Muscle layer of colon (tissue), 2 donors: ENCODE results near the gene CEL.

ENCODE experiments used
- H3K27ac ChIP-seq: one replicate; pipeline ENCODE4 v1.7.0; 2013; ENCODE audit warnings: low read depth, mild to moderate bottlenecking, low read length, moderate library complexity
- H3K27me3 ChIP-seq, 2 donors: one replicate each; pipeline ENCODE4 v1.7.0; 2013; ENCODE audit warnings: low read length in 2 of 2, mild to moderate bottlenecking in 2 of 2; ENCODE audit not compliant: insufficient read depth in 2 of 2, control insufficient read depth in 1 of 2
- H3K36me3 ChIP-seq: one replicate; pipeline ENCODE4 v1.7.0; 2013; ENCODE audit warnings: mild to moderate bottlenecking, low read length; ENCODE audit not compliant: insufficient read depth
- H3K4me1 ChIP-seq: one replicate; pipeline ENCODE4 v1.7.0; 2013; ENCODE audit warnings: mild to moderate bottlenecking, low read length; ENCODE audit not compliant: insufficient read depth
- H3K4me3 ChIP-seq, 2 donors: one replicate each; pipeline ENCODE4 v1.7.0; 2013; ENCODE audit warnings: low read length in 2 of 2, low read depth in 1 of 2, mild to moderate bottlenecking in 1 of 2, moderate library complexity in 1 of 2
- H3K9ac ChIP-seq: one replicate; pipeline ENCODE4 v1.7.0; 2013; ENCODE audit warnings: low read length
- H3K9me3 ChIP-seq: one replicate; pipeline ENCODE4 v1.7.0; 2013; ENCODE audit warnings: mild to moderate bottlenecking, low read length
- donor health status: abdominal sarcoma.
- donor health status: Adenocarcinoma of cecum.

CEL gene

GRCh38 chr9:133048595-133048994 lies 13.2 kb upstream of the CEL start:
- no peaks in the 10 kb centered on the region for H3K27me3 ChIP-seq
- H3K4me3 ChIP-seq, result no peak overlapping the region
- no peaks in the 10 kb centered on the region for H3K4me1 ChIP-seq
- H3K9ac ChIP-seq, result no peak overlapping the region
- no peaks in the 10 kb centered on the region for H3K9me3 ChIP-seq
- H3K36me3 ChIP-seq, result peaks cover 75% of the 10 kb centered on the region
- H3K27ac ChIP-seq, result no peak overlapping the region

DNA sequence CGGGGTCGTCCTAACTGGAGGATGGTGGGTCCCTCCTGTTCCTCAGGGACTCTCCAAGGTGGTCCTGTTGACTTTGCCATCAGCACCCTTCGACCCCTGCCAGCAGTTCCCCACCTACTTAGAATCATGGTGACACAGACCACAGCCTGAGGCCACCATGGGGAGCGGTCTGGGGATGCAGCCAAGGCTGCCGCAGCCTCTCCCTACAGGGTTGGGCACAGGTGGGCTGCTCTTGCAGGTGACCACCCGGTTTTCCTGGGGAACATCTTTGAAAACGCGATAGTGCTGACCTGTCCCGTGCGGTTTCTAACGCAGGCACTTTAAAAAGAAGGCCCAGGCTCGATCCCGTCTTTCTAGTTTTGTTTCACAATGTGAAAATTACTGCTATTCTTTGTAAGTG lies 12.7 kb upstream of the CEL start:
- Histone ChIP-seq H3K27ac (no peak overlapping the region), H3K4me1 (no peaks in the 10 kb centered on the region), H3K9ac (no peak overlapping the region), H3K27me3 (no peaks in the 10 kb centered on the region), H3K36me3 (peaks cover 76% of the 10 kb centered on the region), H3K4me3 (no peak overlapping the region), H3K9me3 (no peaks in the 10 kb centered on the region)

DNA sequence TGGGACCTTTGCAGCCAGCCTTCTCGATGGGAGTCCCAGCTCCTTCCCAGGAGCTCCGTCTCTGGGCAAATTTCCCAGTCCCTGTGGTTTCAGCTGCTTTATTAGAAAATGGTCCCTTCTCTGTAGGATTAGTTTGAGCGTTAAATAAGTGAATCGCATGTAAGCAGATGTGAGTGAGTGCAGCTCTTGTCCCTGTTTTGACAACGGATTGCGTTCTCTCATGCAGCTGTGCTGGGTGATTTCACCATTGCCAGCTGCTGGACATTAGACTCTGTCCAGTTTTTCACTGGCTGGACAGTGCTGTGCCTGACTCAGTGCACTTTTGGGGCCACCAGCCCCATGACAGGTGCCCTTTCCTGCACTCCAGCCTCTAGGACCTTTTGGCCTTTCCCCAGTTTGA lies 11.6 kb upstream of the CEL start:
- H3K9me3 ChIP-seq, result no peaks in the 10 kb centered on the region
- peaks cover 74% of the 10 kb centered on the region for H3K36me3 ChIP-seq
- H3K27me3 ChIP-seq, result no peaks in the 10 kb centered on the region
- H3K27ac ChIP-seq, result no peak overlapping the region
- H3K9ac ChIP-seq, result no peak overlapping the region
- no peak overlapping the region for H3K4me3 ChIP-seq
- H3K4me1 ChIP-seq, result no peaks in the 10 kb centered on the region

DNA sequence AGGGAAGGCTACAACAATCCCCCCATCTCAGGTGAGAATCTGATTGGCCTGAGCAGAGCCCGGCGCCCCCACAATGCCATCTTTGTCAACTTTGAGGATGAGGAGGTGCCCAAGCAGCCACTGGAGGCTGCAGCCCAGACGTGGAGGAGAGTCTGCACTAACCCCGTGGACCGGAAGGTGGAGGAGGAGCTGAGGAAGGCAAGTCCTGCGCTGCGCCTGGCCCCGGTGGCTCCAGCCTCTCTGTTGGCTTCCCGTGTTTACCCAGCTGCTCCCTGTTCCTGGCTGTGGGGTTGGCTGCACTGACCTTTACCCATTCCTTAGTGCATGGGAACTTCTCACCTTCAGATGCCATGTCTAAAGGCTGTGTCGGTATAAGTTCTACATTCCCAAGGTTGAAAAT lies 11.0 kb upstream of the CEL start:
- Histone ChIP-seq H3K9ac (no peak overlapping the region), H3K36me3 (peaks cover 73% of the 10 kb centered on the region), H3K9me3 (no peaks in the 10 kb centered on the region), H3K4me1 (no peaks in the 10 kb centered on the region), H3K27me3 (no peaks in the 10 kb centered on the region), H3K4me3 (no peak overlapping the region), H3K27ac (no peak overlapping the region)

GRCh38 chr9:133051281-133051900 lies 10.4 kb upstream of the CEL start:
- Histone ChIP-seq H3K36me3 (peaks cover 77% of the 10 kb centered on the region), H3K27ac (no peak overlapping the region), H3K9ac (no peak overlapping the region), H3K4me1 (no peaks in the 10 kb centered on the region), H3K27me3 (no peaks in the 10 kb centered on the region), H3K9me3 (no peaks in the 10 kb centered on the region), H3K4me3 (no peak overlapping the region)

DNA sequence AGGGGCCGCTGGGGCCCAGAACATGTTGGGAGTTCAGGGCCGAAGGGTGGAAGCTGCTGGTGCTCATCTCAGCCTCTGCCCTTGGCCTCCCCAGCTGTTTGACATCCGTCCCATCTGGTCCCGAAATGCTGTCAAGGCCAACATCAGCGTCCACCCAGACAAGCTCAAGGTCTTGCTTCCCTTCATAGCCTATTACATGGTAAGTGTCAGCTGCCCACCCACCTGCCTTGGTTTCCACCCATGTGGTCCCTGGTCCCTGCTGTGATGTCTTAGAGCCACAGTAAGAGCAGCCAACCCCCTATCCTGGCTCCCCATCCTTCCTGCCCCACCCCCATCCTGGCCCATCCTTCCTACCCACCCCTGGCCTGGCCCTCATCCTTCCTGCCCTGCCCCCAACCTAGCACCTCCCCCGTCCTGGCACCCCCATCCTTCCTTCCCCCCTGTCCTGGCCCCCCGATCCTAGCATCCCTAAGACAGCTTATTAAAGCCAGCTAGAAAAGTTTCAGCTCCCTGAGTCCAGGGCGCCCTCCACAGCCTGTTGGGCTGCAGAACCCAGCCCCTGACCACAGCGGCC lies 9.7 kb upstream of the CEL start:
- Histone ChIP-seq H3K27me3 (no peaks in the 10 kb centered on the region), H3K4me3 (no peak overlapping the region), H3K27ac (no peak overlapping the region), H3K36me3 (peaks cover 71% of the 10 kb centered on the region), H3K9me3 (no peaks in the 10 kb centered on the region), H3K9ac (no peak overlapping the region), H3K4me1 (no peaks in the 10 kb centered on the region)

GRCh38 chr9:133054194-133054890 lies 7.4 kb upstream of the CEL start:
- Histone ChIP-seq H3K4me3 (no peak overlapping the region), H3K4me1 (no peaks in the 10 kb centered on the region), H3K36me3 (peaks cover 65% of the 10 kb centered on the region), H3K27me3 (no peaks in the 10 kb centered on the region), H3K27ac (no peak overlapping the region), H3K9me3 (no peaks in the 10 kb centered on the region), H3K9ac (no peak overlapping the region)

GRCh38 chr9:133054966-133055365 lies 6.8 kb upstream of the CEL start:
- Histone ChIP-seq H3K27me3 (no peaks in the 10 kb centered on the region), H3K36me3 (peaks cover 59% of the 10 kb centered on the region), H3K4me1 (no peaks in the 10 kb centered on the region), H3K27ac (no peak overlapping the region), H3K9ac (no peak overlapping the region), H3K9me3 (no peaks in the 10 kb centered on the region), H3K4me3 (no peak overlapping the region)

DNA sequence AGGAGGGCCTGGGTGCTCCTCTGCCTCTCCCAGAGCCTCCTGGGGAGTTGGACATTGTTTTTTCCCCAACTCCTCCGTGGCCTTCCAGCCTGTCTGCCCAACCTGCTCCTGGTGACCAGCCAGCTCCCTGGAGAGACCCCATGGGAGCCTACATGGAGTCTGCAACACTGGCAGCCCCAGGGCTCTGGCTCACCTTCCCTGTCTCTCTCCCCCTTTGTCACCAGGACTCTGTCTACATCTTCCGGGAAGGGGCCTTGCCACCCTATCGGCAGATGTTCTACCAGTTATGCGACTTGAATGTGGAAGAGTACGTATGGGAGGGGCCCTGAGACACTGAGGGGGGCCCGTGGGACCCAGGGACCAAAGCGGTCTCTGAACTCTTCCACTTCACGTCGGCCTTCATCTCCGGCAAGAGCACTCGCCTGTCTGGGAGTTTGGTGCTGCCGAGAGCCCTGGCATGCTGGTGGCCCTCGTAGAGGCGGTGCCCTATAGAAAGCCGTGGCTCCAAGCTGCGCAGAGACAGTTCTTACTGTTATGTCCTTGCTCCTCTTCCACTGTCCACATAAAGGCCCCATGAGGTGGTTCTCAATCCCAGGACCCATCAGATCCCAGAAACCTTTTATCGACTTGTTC lies 5.9 kb upstream of the CEL start:
- Histone ChIP-seq H3K27ac (no peak overlapping the region), H3K27me3 (no peaks in the 10 kb centered on the region), H3K4me3 (no peak overlapping the region), H3K9me3 (no peaks in the 10 kb centered on the region), H3K9ac (no peak overlapping the region), H3K36me3 (peaks cover 54% of the 10 kb centered on the region), H3K4me1 (no peaks in the 10 kb centered on the region)

DNA sequence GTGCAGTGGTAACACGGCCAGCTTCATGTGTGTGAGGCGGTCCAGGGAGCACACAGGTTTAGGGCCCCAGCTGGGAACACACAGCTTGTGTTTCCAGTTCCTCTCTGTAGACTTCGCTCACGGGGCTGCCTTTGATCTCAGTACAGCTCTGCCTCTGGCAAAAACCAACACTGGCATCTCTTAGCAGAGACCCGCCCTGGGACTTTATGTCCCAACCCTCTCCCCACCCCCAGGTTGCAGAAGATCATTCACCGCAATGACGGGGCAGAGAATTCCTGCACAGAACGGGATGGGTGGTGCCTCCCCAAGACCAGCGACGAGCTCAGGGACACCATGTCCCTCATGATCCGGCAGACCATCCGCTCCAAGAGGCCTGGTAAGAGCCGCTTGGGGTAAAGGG lies 5.2 kb upstream of the CEL start:
- peaks cover 48% of the 10 kb centered on the region for H3K36me3 ChIP-seq
- H3K27me3 ChIP-seq, result no peaks in the 10 kb centered on the region
- no peak overlapping the region for H3K4me3 ChIP-seq
- H3K9me3 ChIP-seq, result no peaks in the 10 kb centered on the region
- no peak overlapping the region for H3K27ac ChIP-seq
- no peaks in the 10 kb centered on the region for H3K4me1 ChIP-seq
- no peak overlapping the region for H3K9ac ChIP-seq

DNA sequence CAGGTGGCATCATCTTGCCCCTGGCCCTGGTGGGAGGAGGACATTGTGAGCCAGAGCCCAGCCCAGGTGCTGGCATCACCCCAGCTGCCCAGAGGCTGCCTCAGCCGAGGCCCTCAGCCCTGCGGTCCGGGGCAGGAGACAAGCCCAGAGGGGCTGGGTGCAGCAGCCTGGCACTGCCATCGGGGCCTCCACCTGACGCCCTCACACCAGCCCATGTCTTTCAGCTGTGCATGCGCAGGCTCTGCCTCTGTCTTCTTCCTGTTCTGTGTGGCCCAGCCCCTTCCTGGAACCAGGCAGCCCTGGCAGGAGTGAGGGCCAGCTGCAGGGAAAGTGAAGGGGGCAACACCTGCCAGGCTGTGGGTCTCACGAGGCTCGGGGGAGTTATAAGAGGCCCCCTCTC lies 4.8 kb upstream of the CEL start:
- Histone ChIP-seq H3K9ac (no peak overlapping the region), H3K27ac (no peak overlapping the region), H3K4me1 (no peaks in the 10 kb centered on the region), H3K27me3 (no peaks in the 10 kb centered on the region), H3K9me3 (no peaks in the 10 kb centered on the region), H3K4me3 (no peak overlapping the region), H3K36me3 (peaks cover 43% of the 10 kb centered on the region)
